ENCODE measurements around the gene NIBAN1.
"Not testable (repeated sequence)": the region's sequence is repeated elsewhere in the genome, so short reads cannot be mapped to it uniquely, and the experiment has no call there.

NIBAN1 gene, protein sequence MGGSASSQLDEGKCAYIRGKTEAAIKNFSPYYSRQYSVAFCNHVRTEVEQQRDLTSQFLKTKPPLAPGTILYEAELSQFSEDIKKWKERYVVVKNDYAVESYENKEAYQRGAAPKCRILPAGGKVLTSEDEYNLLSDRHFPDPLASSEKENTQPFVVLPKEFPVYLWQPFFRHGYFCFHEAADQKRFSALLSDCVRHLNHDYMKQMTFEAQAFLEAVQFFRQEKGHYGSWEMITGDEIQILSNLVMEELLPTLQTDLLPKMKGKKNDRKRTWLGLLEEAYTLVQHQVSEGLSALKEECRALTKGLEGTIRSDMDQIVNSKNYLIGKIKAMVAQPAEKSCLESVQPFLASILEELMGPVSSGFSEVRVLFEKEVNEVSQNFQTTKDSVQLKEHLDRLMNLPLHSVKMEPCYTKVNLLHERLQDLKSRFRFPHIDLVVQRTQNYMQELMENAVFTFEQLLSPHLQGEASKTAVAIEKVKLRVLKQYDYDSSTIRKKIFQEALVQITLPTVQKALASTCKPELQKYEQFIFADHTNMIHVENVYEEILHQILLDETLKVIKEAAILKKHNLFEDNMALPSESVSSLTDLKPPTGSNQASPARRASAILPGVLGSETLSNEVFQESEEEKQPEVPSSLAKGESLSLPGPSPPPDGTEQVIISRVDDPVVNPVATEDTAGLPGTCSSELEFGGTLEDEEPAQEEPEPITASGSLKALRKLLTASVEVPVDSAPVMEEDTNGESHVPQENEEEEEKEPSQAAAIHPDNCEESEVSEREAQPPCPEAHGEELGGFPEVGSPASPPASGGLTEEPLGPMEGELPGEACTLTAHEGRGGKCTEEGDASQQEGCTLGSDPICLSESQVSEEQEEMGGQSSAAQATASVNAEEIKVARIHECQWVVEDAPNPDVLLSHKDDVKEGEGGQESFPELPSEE

DNA sequence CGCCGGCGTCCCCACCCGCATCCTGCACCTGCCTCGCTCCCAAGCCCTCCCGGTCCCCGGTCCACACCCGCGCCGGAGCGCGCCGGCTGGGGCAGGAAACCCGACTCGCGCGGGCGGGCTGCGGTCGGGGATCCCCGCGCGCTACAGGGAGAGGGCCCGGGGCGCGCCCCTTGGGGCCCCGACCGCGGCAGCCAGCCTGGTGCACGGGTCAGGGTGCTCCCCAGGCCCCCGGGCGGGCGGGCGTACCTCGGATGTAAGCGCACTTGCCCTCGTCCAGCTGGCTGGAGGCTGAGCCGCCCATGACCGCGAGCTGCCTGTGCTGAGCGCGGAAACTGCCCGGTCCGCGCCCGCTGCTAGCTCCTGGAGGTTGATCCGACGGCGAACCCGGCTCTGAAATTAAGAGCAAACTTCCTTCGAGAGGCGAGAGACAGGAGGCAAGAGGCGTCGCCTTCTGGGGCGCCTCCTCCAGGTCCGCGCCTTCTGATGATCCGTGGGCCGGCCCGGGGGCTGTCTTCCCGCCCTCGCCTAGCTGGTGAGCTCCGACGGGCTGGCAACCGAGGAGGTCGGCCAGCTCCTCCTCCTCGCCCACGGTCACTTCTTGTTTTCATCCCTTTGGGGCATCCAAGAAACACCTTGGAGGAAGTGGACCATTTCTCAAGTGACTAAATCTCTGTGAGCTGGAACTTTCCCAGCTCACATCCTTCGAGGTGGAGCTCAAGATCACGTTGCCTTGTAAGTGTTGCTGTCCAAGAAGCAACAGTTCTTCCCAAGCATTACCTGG lies at the start of gene NIBAN1:
Gene NIBAN1, minus strand, starts transcription at position 453 of the 781 bp plus-strand sequence. Its CDS starts 152 bp downstream, at position 301.
- DNase-seq (ENCODE audit: low spot score) = peak; percentile 73

DNA sequence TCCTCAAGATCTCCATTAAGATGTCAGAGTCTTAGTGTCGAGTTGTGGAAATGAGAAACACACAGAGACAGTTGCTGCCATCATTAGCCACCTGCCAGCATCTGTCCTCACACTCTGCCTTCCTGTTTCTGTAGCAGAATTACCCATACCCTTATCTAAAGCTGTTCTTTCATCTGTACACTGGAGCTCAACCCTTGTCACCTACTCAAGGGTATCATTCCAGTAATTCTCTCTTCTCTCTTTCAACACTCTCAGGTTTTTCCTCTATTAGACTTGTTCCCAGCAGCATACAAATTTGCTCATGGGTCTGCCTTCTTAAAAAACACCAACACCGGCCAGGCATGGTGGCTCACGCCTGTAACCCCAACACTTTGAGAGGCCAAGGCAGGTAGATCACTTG lies 43.7 kb upstream of the NIBAN1 start:
- no peak for DNase-seq (ENCODE audit: low spot score)

DNA sequence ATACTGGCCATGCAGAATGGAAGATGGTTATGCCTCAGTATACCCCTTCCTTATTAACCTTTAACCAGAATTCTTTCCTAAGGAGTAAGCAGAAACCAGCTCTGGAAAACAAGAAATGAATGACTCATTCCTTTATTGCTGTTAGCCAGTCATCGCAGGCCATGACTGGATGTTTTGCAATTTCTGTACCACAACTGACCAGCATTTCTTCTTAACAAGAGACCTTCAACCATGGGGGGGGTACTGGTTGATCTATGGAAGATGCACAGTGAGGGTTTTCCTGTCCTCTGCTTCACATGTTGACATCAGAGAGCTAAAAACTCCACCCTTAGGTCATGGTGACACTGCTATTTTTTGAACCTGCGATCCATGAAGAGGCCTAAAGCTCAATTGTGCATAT lies 43.0 kb upstream of the NIBAN1 start:
- DNase-seq (ENCODE audit: low spot score) = no peak

DNA sequence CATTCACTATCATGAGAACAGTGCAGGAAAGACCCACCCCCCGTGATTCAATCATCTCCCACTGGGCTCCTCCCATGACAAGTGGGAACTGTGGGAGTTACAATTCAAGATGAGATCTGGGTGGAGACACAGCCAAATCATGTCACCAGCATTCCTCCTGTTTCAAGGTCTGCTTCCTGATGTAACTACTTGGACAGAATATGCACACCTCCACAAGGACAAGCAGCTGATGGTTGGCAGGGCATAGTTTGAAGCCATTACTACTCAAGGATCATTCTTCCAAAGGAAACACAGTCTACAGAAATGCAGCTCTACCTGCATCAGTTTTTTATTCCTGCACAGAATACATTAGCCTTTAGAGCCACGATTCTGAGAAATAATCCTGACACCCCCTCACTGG lies 42.6 kb upstream of the NIBAN1 start:
- no peak for DNase-seq (ENCODE audit: low spot score)

DNA sequence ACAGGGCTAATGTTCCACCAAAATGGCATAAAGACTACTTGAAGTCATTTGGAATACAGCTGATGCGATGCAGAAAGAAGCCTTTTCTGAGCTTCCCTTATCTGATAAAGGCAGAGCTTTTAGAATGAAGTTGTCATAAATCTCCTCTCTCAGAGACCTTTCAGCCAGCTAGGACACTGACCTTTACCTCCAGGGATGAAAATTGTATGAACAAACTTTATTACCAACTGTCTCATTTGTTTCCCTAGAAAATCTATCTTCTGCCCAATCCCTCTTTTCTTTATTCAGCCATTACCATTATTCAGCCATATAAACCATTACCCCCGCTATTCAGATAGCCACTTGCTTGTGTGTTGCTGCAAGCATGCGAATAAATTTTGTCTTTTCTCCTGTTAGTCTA lies 41.3 kb upstream of the NIBAN1 start:
- DNase-seq (ENCODE audit: low spot score) = no peak

DNA sequence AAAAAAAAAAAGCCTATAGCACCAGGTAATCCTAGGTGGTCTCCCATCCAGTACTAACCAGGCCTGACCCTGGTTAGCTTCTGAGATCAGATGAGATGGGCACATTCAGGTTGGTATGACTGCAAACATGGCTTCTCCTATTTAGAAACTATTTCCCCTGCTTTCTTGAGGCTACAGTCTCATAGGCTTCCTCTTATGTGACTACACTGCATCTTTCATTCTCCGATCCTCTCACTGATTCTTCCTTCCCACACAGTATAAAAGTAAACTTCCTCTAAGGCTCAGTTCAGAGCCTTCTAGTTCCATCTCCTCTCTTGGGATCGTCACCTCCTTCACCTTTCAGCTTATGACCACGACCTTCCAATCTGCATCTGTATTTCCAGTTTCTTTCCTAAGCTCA lies 40.6 kb upstream of the NIBAN1 start:
- no peak for DNase-seq (ENCODE audit: low spot score)

DNA sequence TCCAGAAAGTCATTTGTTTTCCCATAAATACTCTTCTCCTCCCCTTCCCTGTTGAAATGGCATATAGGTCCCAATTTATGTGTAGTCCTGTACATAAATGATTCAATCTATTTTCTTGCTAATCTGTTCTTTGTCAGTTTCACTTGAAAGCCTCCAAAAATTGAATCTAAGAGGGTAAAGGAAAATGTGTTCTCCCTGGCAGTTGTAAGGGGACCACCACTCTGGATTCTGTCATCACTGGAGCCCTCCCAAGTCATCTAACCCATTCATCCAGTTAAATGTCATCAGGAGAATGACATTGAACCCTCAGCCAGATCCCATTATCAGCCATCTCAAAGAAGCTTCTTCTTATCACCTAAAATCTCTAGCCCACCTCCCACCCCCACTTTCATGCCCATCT lies 36.1 kb upstream of the NIBAN1 start:
- DNase-seq (ENCODE audit: low spot score) = no peak

DNA sequence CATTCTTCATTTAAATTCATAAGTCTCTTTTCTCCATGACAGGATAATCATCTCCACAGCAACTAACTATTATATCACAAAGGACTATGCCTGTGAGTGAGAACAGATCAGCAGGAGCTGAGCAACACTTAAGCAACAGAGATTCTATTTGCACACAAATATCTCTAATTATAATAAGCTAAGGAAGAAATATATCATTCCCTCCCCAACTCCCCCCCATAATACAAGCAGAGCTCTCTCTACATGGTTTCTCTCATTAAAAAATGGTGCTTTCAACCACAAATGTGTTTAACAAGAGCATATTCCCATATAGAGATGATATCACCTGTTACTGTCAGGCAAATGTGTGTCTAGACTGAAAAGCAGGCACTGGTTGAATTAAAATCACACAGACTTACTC lies 34.5 kb upstream of the NIBAN1 start:
- DNase-seq (ENCODE audit: low spot score) = no peak

DNA sequence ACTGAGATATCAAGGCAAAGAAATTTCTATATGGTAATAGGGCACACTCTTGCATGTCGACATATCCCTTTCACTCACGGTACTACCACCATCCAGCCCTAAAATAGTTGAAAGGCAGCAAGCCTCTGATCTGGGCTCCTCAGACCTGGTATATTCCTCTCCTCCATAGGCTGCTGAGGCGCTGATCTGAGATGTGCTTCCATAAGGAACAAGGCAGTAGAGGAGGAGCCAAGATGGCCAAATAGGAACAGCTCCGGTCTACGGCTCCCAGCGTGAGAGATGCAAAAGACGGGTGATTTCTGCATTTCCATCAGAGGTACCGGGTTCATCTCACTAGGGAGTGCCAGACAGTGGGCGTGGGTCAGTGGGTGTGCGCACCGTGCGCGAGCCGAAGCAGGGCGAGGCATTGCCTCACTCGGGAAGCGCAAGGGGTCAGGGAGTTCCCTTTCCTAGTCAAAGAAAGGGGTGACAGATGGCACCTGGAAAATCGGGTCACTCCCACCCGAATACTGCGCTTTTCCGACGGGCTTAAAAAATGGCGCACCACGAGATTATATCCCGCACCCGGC lies 27.1 kb upstream of the NIBAN1 start:
- DNase-seq (ENCODE audit: low spot score) = not testable (repeated sequence)

DNA sequence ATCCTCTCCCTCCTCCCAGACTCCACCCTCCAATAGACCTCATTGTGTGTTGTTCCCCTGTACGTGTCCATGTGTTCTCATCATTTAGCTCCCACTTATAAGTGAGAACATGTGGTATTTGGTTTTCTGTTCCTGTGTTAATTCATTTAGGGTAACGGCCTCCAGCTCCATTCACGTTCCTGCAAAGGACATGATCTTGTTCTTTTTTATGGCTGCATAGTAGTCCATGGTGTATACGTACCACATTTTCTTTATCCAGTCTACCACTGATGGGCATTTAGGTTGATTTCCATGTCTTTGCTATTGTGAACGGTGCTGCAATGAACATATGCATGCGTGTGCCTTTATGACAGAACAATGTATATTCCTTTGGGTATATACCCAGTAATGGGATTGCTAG lies 25.7 kb upstream of the NIBAN1 start:
- DNase-seq (ENCODE audit: low spot score) = not testable (repeated sequence)

DNA sequence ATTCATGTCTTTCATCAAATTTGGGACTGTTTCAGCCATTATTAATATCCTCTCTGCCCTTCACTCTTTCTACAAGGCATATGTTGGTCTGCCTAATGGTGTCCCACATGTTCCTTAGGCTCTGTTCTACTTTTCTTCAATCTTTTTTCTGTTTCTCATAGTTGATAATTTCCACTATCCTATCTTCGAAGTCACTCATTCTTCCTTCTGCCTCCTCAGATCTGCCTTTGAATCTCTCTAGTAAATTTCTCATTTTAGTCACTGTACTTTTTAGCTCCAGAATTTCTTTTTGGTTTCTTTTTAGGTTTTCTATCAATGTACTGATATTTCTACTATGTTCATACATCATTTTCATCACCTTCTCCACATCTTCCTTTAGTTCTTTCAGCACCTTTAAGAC lies 20.0 kb upstream of the NIBAN1 start:
- no peak for DNase-seq (ENCODE audit: low spot score)

DNA sequence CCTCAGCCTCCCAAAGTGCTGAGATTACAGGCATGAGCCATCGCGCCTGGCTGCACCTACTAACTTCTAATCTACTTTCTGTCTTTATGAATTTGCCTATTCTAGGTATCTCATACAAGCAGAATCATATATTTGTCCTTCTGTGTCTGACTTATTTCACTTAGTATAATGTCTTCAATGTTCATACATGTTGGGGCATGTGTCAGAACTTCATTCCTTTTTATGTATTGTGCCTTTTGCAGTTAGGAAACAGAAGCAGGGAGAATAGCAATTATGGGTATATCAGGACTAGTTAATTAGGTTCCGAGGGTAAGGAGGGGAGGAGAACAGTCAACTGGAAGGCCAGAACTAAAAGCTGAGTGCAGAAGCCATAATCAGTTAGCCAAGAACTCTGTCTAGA lies 18.0 kb upstream of the NIBAN1 start:
- no peak for DNase-seq (ENCODE audit: low spot score)

DNA sequence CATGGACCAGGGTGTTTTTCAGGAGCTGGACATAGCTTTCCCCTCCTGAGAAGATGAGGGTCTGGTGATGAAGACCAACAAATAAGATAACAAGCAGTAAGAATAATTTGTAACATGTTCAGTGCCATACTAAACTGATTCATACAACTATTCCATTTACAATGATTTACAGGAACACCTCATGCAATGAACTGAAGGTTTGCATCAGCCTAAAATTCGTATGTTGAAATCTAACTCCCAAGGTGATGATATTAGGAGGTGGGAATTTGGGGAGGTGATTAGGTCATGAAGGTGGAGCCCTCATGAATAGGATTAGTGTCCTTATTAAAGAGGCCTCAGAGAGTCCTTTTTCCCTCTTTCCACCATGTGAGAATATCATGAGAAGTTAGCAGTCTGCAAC lies 15.9 kb upstream of the NIBAN1 start:
- no peak for DNase-seq (ENCODE audit: low spot score)

DNA sequence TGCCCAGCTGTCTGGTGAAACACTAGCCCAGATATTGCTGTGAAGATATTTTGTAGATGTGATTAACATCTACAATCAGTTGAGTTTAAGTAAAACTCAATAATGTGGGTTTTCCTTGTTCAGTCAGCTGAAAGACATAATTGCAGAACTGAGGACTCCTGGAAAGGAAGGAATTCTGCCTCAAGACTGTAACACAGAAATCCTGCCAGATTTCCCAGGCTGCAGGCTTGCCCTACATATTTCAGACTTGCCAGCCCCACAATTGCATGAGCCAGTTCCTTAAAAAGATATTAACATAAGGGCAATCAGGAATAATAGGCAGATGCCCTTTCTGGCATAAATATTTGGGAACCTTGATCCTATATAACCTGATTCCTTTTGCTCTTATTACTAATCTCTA lies 14.2 kb upstream of the NIBAN1 start:
- DNase-seq (ENCODE audit: low spot score) = no peak

DNA sequence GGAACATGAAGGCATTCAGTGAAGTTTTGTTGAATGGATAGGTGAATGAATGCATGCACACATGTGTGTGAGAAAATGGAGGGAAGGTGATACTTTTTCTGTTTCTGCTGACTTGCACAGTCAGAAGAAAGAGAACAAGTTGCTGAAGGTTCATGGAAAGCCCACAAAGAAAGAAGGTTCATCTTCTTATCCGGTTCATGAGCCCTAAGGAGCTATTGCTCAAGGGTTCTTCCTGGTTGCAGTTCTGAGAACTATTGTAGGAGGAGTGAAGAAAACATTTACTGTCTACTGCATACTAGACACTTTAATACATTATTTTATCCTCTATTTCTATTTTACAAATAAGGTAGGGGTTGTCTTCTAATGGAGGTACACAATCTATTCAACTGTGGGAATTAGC lies 13.4 kb upstream of the NIBAN1 start:
- no peak for DNase-seq (ENCODE audit: low spot score)

DNA sequence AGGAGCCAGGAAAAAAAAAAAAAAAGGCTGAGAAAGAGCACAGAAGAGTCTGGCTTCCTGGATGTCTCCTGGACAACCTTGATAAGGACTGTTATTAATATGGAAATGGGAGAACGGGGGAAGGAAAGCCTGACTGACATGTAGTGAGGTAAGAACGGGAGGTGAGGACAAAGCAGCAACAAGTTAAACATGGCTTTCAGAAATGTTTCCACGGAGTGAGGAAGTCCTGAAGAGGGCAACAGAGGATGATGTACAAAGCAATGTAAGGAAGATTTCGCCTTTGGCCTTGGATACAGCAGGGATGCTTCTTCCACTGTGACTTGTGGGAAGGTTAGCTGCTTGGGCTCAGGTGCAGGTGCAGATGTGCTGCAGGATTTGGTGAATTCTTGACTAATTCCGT lies 11.9 kb upstream of the NIBAN1 start:
- no peak for DNase-seq (ENCODE audit: low spot score)

DNA sequence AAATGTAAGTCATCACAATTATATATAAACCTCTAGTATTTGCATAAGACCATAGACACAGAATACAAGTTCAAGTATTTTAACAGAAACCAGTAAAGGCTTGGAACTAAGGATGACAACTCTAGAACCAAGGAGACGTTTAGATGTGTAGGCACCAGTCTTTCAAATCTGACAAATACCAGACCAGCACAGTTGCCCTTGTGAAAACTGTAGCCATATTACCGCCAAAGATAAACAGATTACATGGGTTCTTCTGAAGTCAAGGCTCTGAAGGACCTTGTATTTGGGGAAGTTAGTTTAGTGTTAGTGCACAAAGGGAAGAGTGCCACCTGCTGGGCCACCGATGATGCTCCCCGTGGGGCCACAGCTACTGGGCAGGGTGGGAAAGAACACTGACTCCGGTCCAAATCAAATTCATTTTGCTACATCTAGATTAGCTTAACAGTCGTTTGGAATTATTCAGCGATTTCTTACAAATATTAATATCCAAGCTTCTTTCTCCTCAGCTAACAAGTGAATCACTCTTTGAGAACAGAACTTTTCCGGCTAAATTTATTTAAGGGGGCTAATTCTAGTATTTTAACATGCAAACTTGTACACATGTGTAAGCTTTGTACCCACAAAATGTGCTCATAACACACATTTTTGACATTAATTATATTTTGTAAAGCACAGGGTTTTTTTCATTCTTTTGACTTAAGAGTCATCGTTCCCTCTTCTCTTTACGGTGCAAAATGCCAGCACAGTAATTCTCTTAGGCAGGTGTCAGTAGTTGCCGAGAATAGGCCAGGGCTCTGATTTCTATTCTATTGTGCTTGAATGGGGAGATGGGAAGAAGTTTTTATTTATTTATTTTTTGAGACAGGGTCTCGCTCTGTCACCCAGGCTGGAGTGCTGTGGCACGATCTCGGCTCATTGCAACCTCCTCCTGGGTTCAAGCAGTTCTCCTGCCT lies 8.0 kb upstream of the NIBAN1 start:
- DNase-seq (ENCODE audit: low spot score) = peak; percentile 52

DNA sequence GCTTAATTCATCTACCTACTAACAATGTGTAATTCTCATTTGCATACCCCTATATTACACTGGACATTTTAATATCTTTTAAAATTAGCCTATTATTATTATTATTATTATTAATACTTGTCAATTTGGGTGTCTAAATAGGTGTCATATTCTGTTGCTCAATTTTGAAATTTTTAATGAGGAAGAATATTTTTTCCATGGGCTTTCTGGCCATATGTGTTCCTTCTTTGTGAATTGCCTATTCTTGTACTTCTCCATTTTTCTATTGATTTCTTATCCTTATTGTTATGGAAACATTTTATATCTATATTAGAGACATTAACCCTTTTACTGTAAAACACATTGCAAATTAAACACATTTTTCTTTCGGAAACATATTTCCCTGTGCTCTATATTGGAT lies 6.4 kb upstream of the NIBAN1 start:
- DNase-seq (ENCODE audit: low spot score) = no peak

DNA sequence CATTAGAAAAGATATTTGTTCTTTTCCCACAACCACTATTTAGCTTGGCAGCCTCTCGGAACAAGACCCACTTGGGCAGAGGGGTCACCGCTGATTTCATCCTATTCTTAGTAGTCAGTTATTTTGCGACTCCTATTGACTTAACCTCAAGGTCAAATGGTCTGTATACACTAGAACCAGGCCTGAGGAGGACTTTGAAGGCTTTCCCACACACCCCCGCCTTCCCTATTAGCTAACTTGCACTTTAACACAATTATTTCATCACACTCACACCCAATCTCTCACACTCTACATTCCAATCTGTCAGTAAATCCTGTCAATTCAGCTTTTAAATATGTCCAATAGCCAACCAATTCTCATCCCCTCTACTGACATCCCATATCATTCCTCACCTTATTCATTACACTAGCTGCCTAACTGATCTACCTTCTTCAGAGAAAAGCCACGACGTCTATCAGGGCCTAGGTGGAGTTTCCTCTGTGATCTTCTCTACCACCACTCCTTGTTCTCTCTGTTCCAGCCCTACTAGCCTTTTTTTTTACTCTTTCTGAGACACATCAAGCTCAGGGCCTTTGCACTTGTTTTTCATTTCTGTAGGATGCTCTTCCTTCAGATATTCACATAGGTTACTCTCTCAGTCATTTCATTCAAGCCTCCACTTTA lies 1.0 kb upstream of the NIBAN1 start:
- no peak for DNase-seq (ENCODE audit: low spot score)

DNA sequence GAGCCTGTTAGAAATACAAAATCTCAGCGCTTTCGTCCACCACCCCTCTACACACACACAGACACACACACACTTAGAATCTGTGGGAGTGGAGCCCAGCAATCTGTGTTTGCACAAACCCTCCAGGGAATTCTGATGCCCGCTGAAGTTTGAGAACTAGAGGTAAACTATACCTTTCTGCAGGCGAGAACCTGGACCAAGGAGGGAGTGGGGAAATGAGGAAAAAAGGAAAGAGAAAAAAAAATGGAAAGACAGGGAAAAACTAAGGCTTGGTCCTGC lies 468 bp upstream of the NIBAN1 start:
- DNase-seq (ENCODE audit: low spot score) = no peak

Data from iPS-NIHi11 (cell line).